ENCODE data around the gene MRPS7. TPM values are rescaled to one million over a fixed set of nuclear protein-coding genes. Genes with fewer than 3 reads are reported as not detected.

Gene MRPS7
- total and polyA plus RNA-seq, 2 of the 8 experiments (the other 6 are each of a cell fraction or from before 2014, with no cell fraction given) = 63.4 to 79.4 TPM

- ChIA-PET POLR2A (ENCODE audit: partially characterized antibody) (interaction anchor here (0.6 to 1.6 kb wide), 6 partner anchors 9 to 1275 kb away, joined by 3 to 4 read pairs (median 3); no protein-coding TSS in a partner anchor), CTCF (ENCODE audit: partially characterized antibody) (interaction anchor here (0.8 to 2.8 kb wide), 9 partner anchors 11 to 116 kb away, joined by 3 to 9 read pairs (median 4); partner anchors contain the start of gene SLC25A19)
- H3K18ac ChIP-seq (ENCODE audit: extremely low read depth, low read length) = no peak overlapping the region
- FAIRE-seq (no peak), DNase-seq (ENCODE audit: low read depth in 1 of 2, low spot score in 2 of 2) (no peak)
- no peak overlapping the region for H2BK20ac ChIP-seq (ENCODE audit: low read length)
- H3K9me3 ChIP-seq (ENCODE audit: insufficient read depth in 2 of 2, low read depth in 1 of 2, low read length in 1 of 2) = no peaks in the 10 kb centered on the region
- H2BK12ac ChIP-seq (ENCODE audit: low read depth, low read length) = no peak overlapping the region
- peaks cover 2 to 9% (median 7%) of the 10 kb centered on the region in 4 experiments; a peak in 4 of 8 replicates for H3K36me3 ChIP-seq (ENCODE audit: control insufficient read depth in 2 of 4, insufficient read depth in 4 of 4, low read length in 3 of 4)
- no peaks in the 10 kb centered on the region for H3K79me1 ChIP-seq (ENCODE audit: low read depth, low read length)
- H3K23ac ChIP-seq (ENCODE audit: insufficient read length) = no peak overlapping the region
- no peak overlapping the region for H3K56ac ChIP-seq (replicated peaks; ENCODE audit: insufficient read length, low read depth, low read length)
- H3K23me2 ChIP-seq (ENCODE audit: low read depth, low read length) = no peaks in the 10 kb centered on the region
- peak overlapping the region; percentile 51; the same call in 1 of the 2 replicates for H4K8ac ChIP-seq (ENCODE audit: extremely low read depth, insufficient read depth, low read length)
- no peaks in the 10 kb centered on the region for H3K79me2 ChIP-seq (ENCODE audit: control insufficient read depth in 1 of 2, insufficient read depth in 2 of 2, low read length in 2 of 2)
- WGBS, 2 experiments (ENCODE audit: extremely low coverage in 1 of 2, insufficient coverage in 1 of 2, insufficient read length in 1 of 2, insufficient replicate concordance in 2 of 2, low coverage in 1 of 2, low lambda C conversion rate in 2 of 2, missing lambda C conversion rate in 1 of 2) = 89% methylated on average over 17 of the region's 19 CpGs; no CpG with 5 or more reads in 1 of the 2 experiments
- no peak overlapping the region for H3K27ac ChIP-seq (ENCODE audit: low read depth, low read length)
- no peak overlapping the region; the same call in 1 of the 2 replicates for H2BK5ac ChIP-seq (ENCODE audit: low read depth, low read length)
- H2BK120ac ChIP-seq (replicated peaks; ENCODE audit: low read depth, low read length) = no peak overlapping the region
- H3K4me2 ChIP-seq (ENCODE audit: insufficient read depth in 1 of 2, low read depth in 2 of 2, low read length in 2 of 2) = no peak overlapping the region
- no peak for TF ChIP-seq TBP (IDR thresholded peaks at IDR 0.05; ENCODE audit: low read depth, low read length)
- TF ChIP-seq CHD1 (IDR thresholded peaks at IDR 0.05; ENCODE audit: low read depth, low read length) = no peak
- no peak for TF ChIP-seq SP2 (IDR thresholded peaks at IDR 0.05; ENCODE audit: low read length)
- TF ChIP-seq SRF (IDR thresholded peaks at IDR 0.05; ENCODE audit: low read depth, low read length) = no peak
- TF ChIP-seq TCF12 (IDR thresholded peaks at IDR 0.05; ENCODE audit: low read depth, low read length) = no peak
- no peak for TF ChIP-seq MAFK (IDR thresholded peaks at IDR 0.05; ENCODE audit: low read depth, low read length)
- no peak for TF ChIP-seq TAF1 (IDR thresholded peaks at IDR 0.05; ENCODE audit: low read depth, low read length)
- no peak for TF ChIP-seq BACH1 (IDR thresholded peaks at IDR 0.05; ENCODE audit: low read length)
- no peak for TF ChIP-seq TEAD4 (IDR thresholded peaks at IDR 0.05; ENCODE audit: low read depth, low read length)
- no peak for TF ChIP-seq SIRT6 (IDR thresholded peaks at IDR 0.05; ENCODE audit: low read length)
- TF ChIP-seq EGR1 (IDR thresholded peaks at IDR 0.05; ENCODE audit: borderline replicate concordance, low read depth, low read length) = no peak
- no peak for TF ChIP-seq BRCA1 (IDR thresholded peaks at IDR 0.05; ENCODE audit: low read depth, low read length)
- no peak; the same call in 1 of the 2 replicates for TF ChIP-seq POLR2AphosphoS5 (IDR thresholded peaks at IDR 0.05; ENCODE audit: low read depth, low read length)
- no peak for TF ChIP-seq EP300 (IDR thresholded peaks at IDR 0.05; ENCODE audit: borderline replicate concordance in 1 of 2, low read depth in 2 of 2, low read length in 2 of 2)
- H3K4me3 ChIP-seq (ENCODE audit: extremely low read depth in 1 of 4, insufficient read depth in 2 of 4, low read depth in 3 of 4, low read length in 4 of 4) = no peak overlapping the region
- peaks cover 0 to 5% (median 0%) of the 10 kb centered on the region in 4 experiments; a peak in 2 of 7 replicates for H3K4me1 ChIP-seq (replicated peaks in 1 of 4; ENCODE audit: control insufficient read depth in 3 of 4, insufficient read depth in 4 of 4, low read length in 3 of 4)
- no peak overlapping the region for H2BK15ac ChIP-seq (ENCODE audit: low read length)
- H4K5ac ChIP-seq (ENCODE audit: insufficient read length, low read depth, low read length) = no peak overlapping the region
- no peak overlapping the region for H3K4ac ChIP-seq (replicated peaks; ENCODE audit: insufficient read length, low read depth, low read length)
- peaks cover 3 to 7% of the 10 kb centered on the region in 2 experiments for H4K20me1 ChIP-seq (replicated peaks in 1 of 2; ENCODE audit: control insufficient read depth in 1 of 2, insufficient read depth in 2 of 2, low read length in 2 of 2)
- no peaks in the 10 kb centered on the region for H3K27me3 ChIP-seq (replicated peaks in 1 of 4; ENCODE audit: control insufficient read depth in 3 of 4, extremely low read depth in 1 of 4, insufficient read depth in 3 of 4, low read length in 3 of 4)
- H4K91ac ChIP-seq (replicated peaks; ENCODE audit: insufficient read length, low read length) = no peak overlapping the region
- no peak overlapping the region for H2AK5ac ChIP-seq (ENCODE audit: low read depth, low read length)
- no peak overlapping the region for H2AFZ ChIP-seq (ENCODE audit: low read length)
- H3K14ac ChIP-seq (ENCODE audit: insufficient read length) = no peak overlapping the region
- H3K9ac ChIP-seq (replicated peaks in 1 of 4; ENCODE audit: extremely low read depth in 1 of 4, low read depth in 3 of 4, low read length in 3 of 4) = no peak overlapping the region; a peak in 1 of 7 replicates
Measured at GRCh38 chr17:75315541-75316243, 54.0 kb downstream of the MRPS7 start.
